Mammary epithelial cell (primary cell): Measurements from ENCODE around the gene DLD.

Source experiments
- CTCF ChIP-seq, 2 donors: IDR thresholded peaks in 1 of 2; conservative IDR thresholded peaks in 1 of 2; 2 replicates each; pipeline ENCODE4 v1.5.1; 2011 to 2012; ENCODE audit warnings: inconsistent platforms in 2 of 2, low read length in 2 of 2, mild to moderate bottlenecking in 2 of 2, control low read depth in 1 of 2, low read depth in 1 of 2; ENCODE audit not compliant: insufficient read depth in 1 of 2; ENCODE audit errors: extremely low read depth in 1 of 2
- EZH2 ChIP-seq: IDR thresholded peaks from 2 replicates; pipeline ENCODE4 v1.6.1; 2012; ENCODE audit warnings: low read length, inconsistent platforms, borderline replicate concordance

GRCh38 chr7:107936312-107936711 lies 45.3 kb downstream of the DLD start:
- no peak for TF ChIP-seq CTCF (conservative IDR thresholded peaks at IDR 0.05 in 1 of 2, IDR thresholded peaks at IDR 0.05 in 1 of 2; ENCODE audit: extremely low read depth in 1 of 2, insufficient read depth in 1 of 2, low read depth in 1 of 2, low read length in 2 of 2)
- no peak for TF ChIP-seq EZH2
